Upper lobe of left lung (tissue), 6 donors: Measurements from ENCODE around the gene CLSTN1. TPM values are rescaled to one million over a fixed set of nuclear protein-coding genes. Genes with fewer than 3 reads are reported as not detected.
"Not testable (repeated sequence)": the region's sequence is repeated elsewhere in the genome, so short reads cannot be mapped to it uniquely, and the experiment has no call there.

Source experiments
- ATAC-seq, 2 donors: fragments of 200-7000 bp; cut with Tn5 transposase; one replicate each; pipeline ENCODE4 v1.9.1; 2022; ENCODE audit warnings: mild to moderate bottlenecking in 2 of 2, moderate library complexity in 2 of 2; ENCODE audit not compliant: low FRiP score in 2 of 2
- DNase-seq, 2 donors: peaks; one replicate each; pipeline ENCODE4 v3.0.0-alpha.2; 2019 to 2020
- H3K27ac ChIP-seq, 4 donors: fragments of 200-600 bp; sonication (generic); one replicate each; pipeline ENCODE4 v1.5.1; 2016 to 2019
- H3K27me3 ChIP-seq, 4 donors: fragments of 200-600 bp; sonication (generic); one replicate each; pipeline ENCODE4 v1.5.1; 2017 to 2019
- H3K36me3 ChIP-seq, 4 donors: fragments of 200-600 bp; sonication (generic); one replicate each; pipeline ENCODE4 v1.5.1; 2016 to 2019
- H3K4me1 ChIP-seq, 4 donors: fragments of 200-600 bp; sonication (generic); one replicate each; pipeline ENCODE4 v1.5.1; 2018 to 2019
- H3K4me3 ChIP-seq, 4 donors: fragments of 200-600 bp; sonication (generic); one replicate each; pipeline ENCODE4 v1.5.1; 2017 to 2019; ENCODE audit warnings: mild to moderate bottlenecking in 2 of 4, moderate library complexity in 1 of 4
- H3K9me3 ChIP-seq, 4 donors: fragments of 200-600 bp; sonication (generic); one replicate each; pipeline ENCODE4 v1.5.1; 2018 to 2019
- EP300 ChIP-seq, 4 donors: sonication (generic); formaldehyde crosslinking; IDR thresholded peaks; one replicate each; pipeline ENCODE4 v1.5.1; 2017; ENCODE audit warnings: antibody characterized with exemption in 4 of 4, control low read depth in 2 of 4
- POLR2A ChIP-seq, 4 donors: fragments of 450-650 bp; IDR thresholded peaks; one replicate each; pipeline ENCODE4 v1.5.1; 2016 to 2017; ENCODE audit warnings: antibody characterized with exemption in 4 of 4, mild to moderate bottlenecking in 2 of 4
- POLR2AphosphoS5 ChIP-seq, 2 donors: sonication (generic); formaldehyde crosslinking; IDR thresholded peaks; one replicate each; pipeline ENCODE4 v1.5.1; 2017; ENCODE audit warnings: antibody characterized with exemption in 2 of 2
- WGBS, 2 donors: methylation state at CpG; one replicate each; pipeline ENCODE4 v1.1.5; 2017 to 2018; 5-methylcytosine and 5-hydroxymethylcytosine counted together
- total RNA-seq, 6 donors: library from RNA; depleted of rRNA in 4 of 6; stranded (reverse); fragments of >200 nt in 4 of 6; gene quantifications; one replicate each; pipeline versions ENCODE4 v1.1.0 to v1.2.1, GENCODE V29; 2016 to 2021
- TF ChIP-seq, protein P1 (sequence below), 6 experiments: fragments of 450-650 bp in 4 of 6; fragments of 200-600 bp in 2 of 6; sonication (generic) in 2 of 6; IDR thresholded peaks; one replicate each; pipeline ENCODE4 v1.5.1; 2016 to 2019; ENCODE audit warnings: antibody characterized with exemption in 6 of 6
- donor health status: DM: no; HTN: no; CAD: no; lungs with moderate emphysema.
- donor health status: DM: no; HTN: yes; CAD: no; lungs with severe emphysema.

The CLSTN1 gene
- total RNA-seq, 6 donors from 2014 or later: 35.6 to 82.7 (median 59.5) TPM

DNA sequence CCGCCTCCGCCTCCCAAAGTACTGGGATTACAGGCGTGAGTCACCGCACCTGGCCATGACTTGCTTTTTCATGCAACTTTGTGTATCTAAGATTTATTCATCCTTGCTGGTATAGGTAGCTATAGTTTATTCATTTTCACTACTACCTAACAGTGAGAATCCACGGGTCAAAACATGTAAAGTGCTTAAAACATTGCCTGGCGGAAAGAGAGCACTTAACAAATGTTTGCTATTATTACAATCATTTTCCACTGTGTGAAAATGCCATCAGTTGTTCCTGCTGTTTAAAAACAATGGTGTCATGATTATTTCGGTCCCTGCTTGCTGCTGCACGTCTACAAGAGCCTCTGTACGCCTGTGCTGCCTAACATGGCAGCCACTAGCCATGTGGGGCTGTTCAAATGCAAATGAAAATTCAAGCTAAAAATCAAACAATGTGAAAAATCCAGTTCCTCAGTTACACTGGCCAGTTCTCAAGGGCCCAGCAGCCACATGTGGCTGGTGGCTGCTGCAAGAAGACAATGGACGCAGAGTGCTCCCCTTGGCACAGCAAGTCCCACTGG is 65.1 kb downstream of the CLSTN1 start:
- Histone ChIP-seq H3K27me3 (no peaks in the 10 kb centered on the region), H3K36me3 (peaks cover 0 to 22% (median 8%) of the 10 kb centered on the region in 4 donors), H3K9me3 (no peaks in the 10 kb centered on the region), H3K27ac (no peak overlapping the region), H3K4me1 (peaks cover 0 to 2% (median 0%) of the 10 kb centered on the region in 4 donors), H3K4me3 (no peak overlapping the region)
- WGBS, 2 donors: 90 to 94% methylated on average over 10 of the region's 10 CpGs
- no peak for TF ChIP-seq EP300 (IDR thresholded peaks at IDR 0.05)
- TF ChIP-seq, protein P1, sequence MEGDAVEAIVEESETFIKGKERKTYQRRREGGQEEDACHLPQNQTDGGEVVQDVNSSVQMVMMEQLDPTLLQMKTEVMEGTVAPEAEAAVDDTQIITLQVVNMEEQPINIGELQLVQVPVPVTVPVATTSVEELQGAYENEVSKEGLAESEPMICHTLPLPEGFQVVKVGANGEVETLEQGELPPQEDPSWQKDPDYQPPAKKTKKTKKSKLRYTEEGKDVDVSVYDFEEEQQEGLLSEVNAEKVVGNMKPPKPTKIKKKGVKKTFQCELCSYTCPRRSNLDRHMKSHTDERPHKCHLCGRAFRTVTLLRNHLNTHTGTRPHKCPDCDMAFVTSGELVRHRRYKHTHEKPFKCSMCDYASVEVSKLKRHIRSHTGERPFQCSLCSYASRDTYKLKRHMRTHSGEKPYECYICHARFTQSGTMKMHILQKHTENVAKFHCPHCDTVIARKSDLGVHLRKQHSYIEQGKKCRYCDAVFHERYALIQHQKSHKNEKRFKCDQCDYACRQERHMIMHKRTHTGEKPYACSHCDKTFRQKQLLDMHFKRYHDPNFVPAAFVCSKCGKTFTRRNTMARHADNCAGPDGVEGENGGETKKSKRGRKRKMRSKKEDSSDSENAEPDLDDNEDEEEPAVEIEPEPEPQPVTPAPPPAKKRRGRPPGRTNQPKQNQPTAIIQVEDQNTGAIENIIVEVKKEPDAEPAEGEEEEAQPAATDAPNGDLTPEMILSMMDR (IDR thresholded peaks at IDR 0.05): no peak
- no peak for TF ChIP-seq POLR2A (IDR thresholded peaks at IDR 0.05)
- TF ChIP-seq POLR2AphosphoS5 (IDR thresholded peaks at IDR 0.05): no peak
- DNase-seq: no peak
- ATAC-seq: no peak

DNA sequence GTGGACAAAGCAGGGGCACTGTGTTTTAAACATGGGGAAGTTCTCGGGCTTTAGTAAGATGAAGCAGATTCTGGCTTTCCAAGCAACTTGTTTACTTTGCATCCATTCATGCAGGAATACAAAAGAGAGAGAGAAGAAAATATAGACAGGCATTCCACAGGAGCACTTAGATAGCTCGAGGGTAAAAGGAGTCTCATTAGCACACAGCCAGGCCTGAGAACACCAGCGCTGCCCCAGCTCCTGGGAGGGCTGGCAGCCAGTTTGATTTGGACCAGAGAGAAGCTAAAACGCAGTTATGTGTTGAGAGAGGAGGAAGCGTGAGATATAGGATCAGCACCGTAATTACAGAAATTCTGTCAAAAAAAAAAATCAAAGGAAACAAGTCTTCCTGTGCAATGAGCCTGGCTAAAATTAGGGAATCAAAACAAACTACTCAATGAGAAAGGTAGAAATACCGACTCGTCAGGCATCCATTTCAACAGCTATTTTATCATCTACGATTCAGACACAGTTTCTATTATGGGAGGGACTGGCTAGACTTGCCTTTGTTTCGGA is 68.2 kb downstream of the CLSTN1 start:
- DNase-seq: no peak
- H3K36me3 ChIP-seq: peaks cover 0 to 33% (median 17%) of the 10 kb centered on the region in 4 donors
- H3K9me3 ChIP-seq: no peaks in the 10 kb centered on the region
- WGBS, 2 donors: 69 to 73% methylated on average over 10 of the region's 10 CpGs
- H3K27me3 ChIP-seq: no peaks in the 10 kb centered on the region
- ATAC-seq: no peak
- TF ChIP-seq, protein P1 (IDR thresholded peaks at IDR 0.05): no peak
- TF ChIP-seq POLR2AphosphoS5 (IDR thresholded peaks at IDR 0.05): no peak
- TF ChIP-seq POLR2A (IDR thresholded peaks at IDR 0.05): no peak
- TF ChIP-seq EP300 (IDR thresholded peaks at IDR 0.05): no peak
- no peak overlapping the region for H3K4me3 ChIP-seq
- H3K4me1 ChIP-seq: peaks cover 0 to 2% (median 0%) of the 10 kb centered on the region in 4 donors
- H3K27ac ChIP-seq: no peak overlapping the region

DNA sequence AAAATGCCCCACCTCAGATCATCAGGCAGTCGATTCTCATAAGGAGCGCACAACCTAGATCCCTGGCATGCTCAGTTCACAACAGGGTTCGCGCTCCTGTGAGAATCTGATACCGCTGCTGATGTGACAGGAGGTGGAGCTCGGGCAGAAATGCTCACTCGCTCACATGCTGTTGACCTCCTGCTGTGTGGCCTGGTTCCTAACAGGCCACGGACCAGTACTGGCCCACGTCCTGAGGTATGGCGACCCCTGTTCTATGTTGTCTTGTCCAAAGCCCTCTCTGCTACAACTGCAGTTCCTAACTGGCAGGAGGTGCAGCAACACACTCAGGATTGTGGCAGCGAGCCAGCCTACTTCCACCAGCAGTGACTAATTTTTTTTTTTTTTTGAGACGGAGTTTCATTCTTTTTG is 70.6 kb downstream of the CLSTN1 start:
- no peaks in the 10 kb centered on the region for H3K27me3 ChIP-seq
- H3K36me3 ChIP-seq: peaks cover 4 to 56% (median 30%) of the 10 kb centered on the region in 4 donors
- no peaks in the 10 kb centered on the region for H3K9me3 ChIP-seq
- WGBS, 2 donors: 81 to 89% methylated on average over 12 of the region's 12 CpGs
- DNase-seq: no peak
- no peaks in the 10 kb centered on the region for H3K4me1 ChIP-seq
- TF ChIP-seq EP300 (IDR thresholded peaks at IDR 0.05): no peak
- H3K27ac ChIP-seq: no peak overlapping the region
- no peak overlapping the region for H3K4me3 ChIP-seq
- ATAC-seq: no peak

DNA sequence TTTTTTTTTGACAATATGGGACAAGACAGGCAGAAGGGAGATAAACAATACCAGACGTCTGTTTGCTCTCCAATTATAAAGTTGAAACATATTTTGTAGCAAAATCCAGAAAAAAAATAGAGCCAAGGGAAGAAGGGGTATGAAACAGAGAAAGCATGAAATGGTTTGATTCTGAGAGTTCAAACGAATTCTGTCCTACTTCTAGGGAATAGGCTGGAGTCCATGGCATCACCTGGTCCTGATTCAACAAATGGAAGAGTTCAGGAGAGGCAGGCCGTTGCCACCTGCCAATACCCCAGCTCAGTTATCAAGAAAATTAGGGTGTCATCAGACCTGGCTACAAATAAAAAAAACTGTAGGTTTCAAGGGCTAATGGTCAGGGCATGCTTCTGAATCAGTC is 71.8 kb downstream of the CLSTN1 start:
- TF ChIP-seq POLR2A (IDR thresholded peaks at IDR 0.05) (no peak), EP300 (IDR thresholded peaks at IDR 0.05) (no peak), POLR2AphosphoS5 (IDR thresholded peaks at IDR 0.05) (no peak)
- TF ChIP-seq, protein P1 (IDR thresholded peaks at IDR 0.05): no peak
- Histone ChIP-seq H3K27me3 (no peaks in the 10 kb centered on the region), H3K4me3 (no peak overlapping the region), H3K36me3 (peaks cover 4 to 56% (median 30%) of the 10 kb centered on the region in 4 donors), H3K27ac (no peak overlapping the region), H3K4me1 (no peaks in the 10 kb centered on the region), H3K9me3 (no peaks in the 10 kb centered on the region)
- ATAC-seq: no peak
- DNase-seq: no peak
- WGBS, 2 donors: 75 to 91% methylated on average over 3 of the region's 3 CpGs

DNA sequence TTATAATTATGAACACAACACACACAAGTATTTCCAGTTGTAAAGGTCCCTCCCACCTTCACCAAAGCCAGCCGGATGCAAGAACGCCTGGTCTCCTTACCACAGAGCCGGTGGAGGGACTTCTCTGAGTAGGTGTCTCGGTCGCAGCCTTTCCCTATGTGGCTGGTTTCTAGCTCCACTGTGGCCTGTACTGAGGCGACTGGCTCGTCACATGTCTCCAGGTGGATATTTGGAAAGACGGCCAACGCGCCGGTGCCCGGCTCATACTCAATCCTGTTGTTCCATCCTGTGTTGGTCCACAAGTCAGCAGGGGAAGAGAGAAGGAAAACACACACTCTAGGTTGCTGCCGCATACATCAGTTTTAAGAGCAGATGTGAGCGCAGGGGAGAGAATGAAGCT is 74.4 kb downstream of the CLSTN1 start:
- Histone ChIP-seq H3K9me3 (no peaks in the 10 kb centered on the region), H3K4me1 (no peaks in the 10 kb centered on the region), H3K27ac (no peak overlapping the region), H3K4me3 (no peak overlapping the region), H3K36me3 (peaks cover 4 to 64% (median 33%) of the 10 kb centered on the region in 4 donors), H3K27me3 (no peaks in the 10 kb centered on the region)
- WGBS, 2 donors: 98 to 99% methylated on average over 14 of the region's 14 CpGs
- DNase-seq (no peak), ATAC-seq (no peak)
- TF ChIP-seq EP300 (IDR thresholded peaks at IDR 0.05): no peak
- no peak for TF ChIP-seq POLR2A (IDR thresholded peaks at IDR 0.05)
- TF ChIP-seq, protein P1 (IDR thresholded peaks at IDR 0.05): no peak
- TF ChIP-seq POLR2AphosphoS5 (IDR thresholded peaks at IDR 0.05): no peak

DNA sequence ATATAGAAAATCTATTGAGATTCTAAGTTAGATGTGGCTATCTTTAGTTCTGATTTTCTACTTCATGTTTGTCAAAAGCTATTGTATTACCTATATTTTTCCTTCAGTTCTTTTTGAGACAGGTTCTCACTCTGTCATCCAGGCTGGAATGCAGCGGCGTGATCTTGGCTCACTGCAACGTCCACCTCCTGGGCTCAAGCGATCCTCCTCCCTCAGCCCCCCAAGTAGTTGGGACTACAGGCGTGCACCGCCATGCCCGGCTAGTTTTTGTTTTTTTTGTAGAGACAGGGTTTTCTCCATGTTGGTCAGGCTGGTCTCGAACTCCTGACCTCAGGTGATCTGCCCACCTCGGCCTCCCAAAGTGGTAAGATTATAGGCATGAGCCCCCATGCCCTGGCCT is 75.4 kb downstream of the CLSTN1 start:
- DNase-seq, ATAC-seq, H3K27me3 ChIP-seq, H3K9me3 ChIP-seq, H3K4me1 ChIP-seq, H3K4me3 ChIP-seq, H3K27ac ChIP-seq: not testable (repeated sequence)
- H3K36me3 ChIP-seq: peaks cover 10 to 64% (median 41%) of the 10 kb centered on the region in 4 donors
- WGBS, 2 donors: 94 to 96% methylated on average over 9 of the region's 9 CpGs
